GM19455 (cell line): ENCODE results near the gene SLC17A7.

Source experiments
- ATAC-seq: cut with Tn5 transposase; IDR thresholded peaks from one replicate; pipeline ENCODE4 v1.9.1; 2021; ENCODE audit not compliant: unreplicated experiment

Gene SLC17A7

GRCh38 chr19:49383599-49383998 is 57.7 kb downstream of the SLC17A7 start:
- ATAC-seq: no peak

- ATAC-seq: no peak
Measured at GRCh38 chr19:49382639-49383038, 58.7 kb downstream of the SLC17A7 start.

- ATAC-seq: no peak
Measured at GRCh38 chr19:49380391-49380790, 60.9 kb downstream of the SLC17A7 start.
